Skeletal muscle tissue (tissue), 4 donors: ENCODE results near the gene BNIP5. TPM values are rescaled to one million over a fixed set of nuclear protein-coding genes. Genes with fewer than 3 reads are reported as not detected.

Experiments used
- H3K27ac ChIP-seq: one replicate; pipeline ENCODE4 v1.7.0; 2013; ENCODE audit warnings: mild to moderate bottlenecking, low read depth, low read length, inconsistent platforms
- H3K27me3 ChIP-seq, 3 donors: one replicate each; pipeline ENCODE4 v1.7.0; 2013; ENCODE audit warnings: low read length in 3 of 3; ENCODE audit not compliant: control insufficient read depth in 3 of 3, insufficient read depth in 3 of 3
- H3K36me3 ChIP-seq, 3 donors: one replicate each; pipeline ENCODE4 v1.7.0; 2013; ENCODE audit warnings: low read length in 3 of 3; ENCODE audit not compliant: control insufficient read depth in 3 of 3, insufficient read depth in 3 of 3
- H3K4me1 ChIP-seq, 3 donors: one replicate each; pipeline ENCODE4 v1.7.0; 2013; ENCODE audit warnings: low read length in 3 of 3, mild to moderate bottlenecking in 3 of 3; ENCODE audit not compliant: control insufficient read depth in 3 of 3, insufficient read depth in 3 of 3
- H3K4me3 ChIP-seq, 3 donors: one replicate each; pipeline ENCODE4 v1.7.0; 2013; ENCODE audit warnings: low read length in 3 of 3
- H3K9ac ChIP-seq, 3 donors: one replicate each; pipeline ENCODE4 v1.7.0; 2013; ENCODE audit warnings: low read length in 3 of 3, mild to moderate bottlenecking in 3 of 3, moderate library complexity in 2 of 3, low read depth in 1 of 3
- H3K9me3 ChIP-seq, 3 donors: one replicate each; pipeline ENCODE4 v1.7.0; 2013; ENCODE audit warnings: low read length in 3 of 3; ENCODE audit not compliant: control insufficient read depth in 3 of 3
- total RNA-seq: library from RNA; depleted of rRNA; stranded (reverse); fragments of >200 nt; gene quantifications from one replicate; pipeline ENCODE4 v1.2.3, GENCODE V29; 2014
- donor health status: Osteomylitis.

Gene BNIP5
- total RNA-seq, 1 donor from 2014 or later: not detected

DNA sequence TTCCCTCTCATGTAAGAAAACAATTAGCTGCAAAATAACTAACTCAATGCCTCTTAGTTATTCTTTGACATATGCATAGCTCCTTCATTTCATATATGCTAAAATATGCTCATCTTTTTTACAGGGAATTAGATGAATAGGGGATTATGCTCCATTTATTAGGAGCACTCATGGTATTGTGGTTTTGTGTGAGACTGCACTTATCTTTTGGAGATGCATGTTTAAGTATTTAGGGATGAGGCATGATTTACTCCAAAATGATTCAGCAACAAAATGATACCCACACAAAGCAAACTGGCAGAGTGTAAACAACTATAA, 8.8 kb downstream of the BNIP5 start:
- no peaks in the 10 kb centered on the region for H3K4me1 ChIP-seq
- no peak overlapping the region for H3K9ac ChIP-seq
- H3K27me3 ChIP-seq: peaks cover 10 to 21% (median 20%) of the 10 kb centered on the region in 3 donors
- no peaks in the 10 kb centered on the region for H3K9me3 ChIP-seq
- H3K36me3 ChIP-seq: no peaks in the 10 kb centered on the region
- no peak overlapping the region for H3K27ac ChIP-seq
- no peak overlapping the region for H3K4me3 ChIP-seq

DNA sequence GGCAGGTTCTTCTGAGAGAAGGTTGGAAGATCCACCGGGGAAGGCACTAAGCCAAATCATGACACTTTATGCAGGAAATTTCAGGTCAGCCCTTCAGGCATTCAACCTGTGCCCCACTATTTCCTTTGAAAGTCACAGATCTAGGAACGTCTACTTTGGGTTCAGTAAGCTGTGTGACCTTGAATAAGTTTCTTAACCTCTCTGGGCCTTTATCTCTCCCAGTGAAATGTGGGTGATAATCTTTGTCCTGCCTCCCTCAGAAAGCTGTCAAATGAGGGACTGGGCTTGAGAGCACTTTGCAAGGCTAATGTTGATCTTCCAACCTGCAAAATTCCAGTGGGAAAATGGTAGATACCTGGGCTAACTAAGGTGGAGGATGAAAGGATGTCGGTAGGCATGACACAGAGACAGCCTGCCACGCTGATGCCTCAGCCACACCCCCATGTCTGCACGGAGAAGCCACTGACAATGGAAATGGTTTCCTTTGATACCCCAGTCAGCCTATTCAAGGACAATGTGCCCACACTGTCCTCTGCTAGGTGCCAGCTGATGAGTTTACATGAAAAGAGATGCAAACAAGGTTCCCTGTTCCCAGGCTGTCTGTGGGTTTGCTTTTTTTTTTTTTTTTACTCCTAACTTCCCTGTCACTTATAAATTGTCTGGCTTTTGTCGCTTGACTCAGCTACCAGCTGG, 9.3 kb downstream of the BNIP5 start:
- H3K9me3 ChIP-seq: no peaks in the 10 kb centered on the region
- H3K4me1 ChIP-seq: no peaks in the 10 kb centered on the region
- no peaks in the 10 kb centered on the region for H3K36me3 ChIP-seq
- H3K27me3 ChIP-seq: peaks cover 10 to 23% (median 19%) of the 10 kb centered on the region in 3 donors
- no peak overlapping the region for H3K9ac ChIP-seq
- H3K4me3 ChIP-seq: no peak overlapping the region
- no peak overlapping the region for H3K27ac ChIP-seq

DNA sequence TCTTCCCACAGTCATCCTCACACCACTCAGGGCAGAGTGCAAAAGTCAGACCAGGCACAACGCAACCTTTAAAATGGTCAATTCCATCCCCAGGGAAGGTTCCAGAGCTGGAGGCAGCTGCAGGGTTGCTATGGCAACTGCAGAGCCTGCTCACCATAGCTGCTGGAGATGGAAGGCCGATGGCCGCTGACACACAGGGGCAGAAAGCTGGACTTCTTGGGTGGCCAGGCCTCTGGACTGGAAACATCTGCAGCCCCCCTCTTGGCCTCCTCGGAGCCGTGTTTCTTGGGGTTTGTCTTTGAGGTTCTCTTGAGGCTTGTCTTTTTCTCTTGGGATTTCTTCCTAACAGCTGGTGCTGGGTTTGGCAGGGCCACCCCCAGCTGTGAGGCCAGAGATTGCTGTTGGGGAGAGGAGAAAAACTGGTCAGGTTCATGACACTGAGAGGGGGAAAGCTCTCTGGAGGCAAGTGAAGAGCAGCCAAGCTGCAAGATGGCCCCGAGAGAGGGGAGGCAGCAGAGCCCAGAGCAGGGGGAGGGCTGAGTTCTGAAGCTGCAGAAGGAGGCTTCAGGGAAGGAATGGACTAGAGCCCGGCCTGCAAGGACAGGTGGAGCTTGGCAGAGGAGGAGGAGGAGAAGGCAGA, 10.2 kb downstream of the BNIP5 start:
- Histone ChIP-seq H3K9ac (no peak overlapping the region), H3K4me3 (no peak overlapping the region), H3K27ac (no peak overlapping the region), H3K9me3 (no peaks in the 10 kb centered on the region), H3K4me1 (no peaks in the 10 kb centered on the region), H3K27me3 (peaks cover 2 to 21% (median 16%) of the 10 kb centered on the region in 3 donors), H3K36me3 (no peaks in the 10 kb centered on the region)

DNA sequence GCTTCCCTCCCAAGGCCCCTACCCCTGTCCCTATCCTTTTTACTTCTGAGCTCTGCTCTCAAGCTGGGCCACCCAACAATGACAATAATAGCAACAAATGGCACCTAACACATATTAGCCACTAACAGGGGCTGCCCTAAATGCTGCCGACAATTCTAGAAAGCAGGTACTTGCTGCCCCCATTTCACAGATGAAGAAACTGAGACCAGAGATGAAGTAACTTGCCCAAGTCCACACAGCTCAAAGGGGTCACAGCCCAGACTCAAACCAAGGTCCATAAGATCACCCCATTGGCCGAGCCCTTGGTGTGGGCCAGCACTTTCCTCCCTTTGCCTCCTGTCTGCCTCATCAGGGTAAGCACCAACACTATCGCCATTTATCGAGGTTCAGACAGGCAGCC, 12.0 kb downstream of the BNIP5 start:
- Histone ChIP-seq H3K36me3 (no peaks in the 10 kb centered on the region), H3K27me3 (peaks cover 2 to 12% (median 10%) of the 10 kb centered on the region in 3 donors), H3K27ac (no peak overlapping the region), H3K9ac (no peak overlapping the region), H3K9me3 (no peaks in the 10 kb centered on the region), H3K4me1 (no peaks in the 10 kb centered on the region), H3K4me3 (no peak overlapping the region)

DNA sequence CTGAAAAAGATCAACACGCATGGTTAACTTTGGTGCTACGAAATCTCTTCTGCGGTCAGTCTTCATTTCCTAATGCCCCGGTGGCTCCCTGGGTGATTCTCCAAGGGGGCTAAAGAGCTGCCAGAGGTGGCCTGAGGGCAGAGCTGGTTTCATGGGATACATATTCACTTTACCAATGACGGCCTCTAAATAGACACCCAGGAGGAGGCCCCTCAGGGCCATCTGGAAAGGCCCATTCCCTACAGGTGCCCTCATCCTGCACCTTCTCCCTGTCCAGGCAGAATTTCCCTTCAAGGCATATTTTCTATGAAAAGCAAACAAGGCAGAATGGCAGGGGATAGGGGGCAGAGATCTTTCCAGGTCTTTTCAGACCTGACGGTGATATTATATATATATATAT, 12.5 kb downstream of the BNIP5 start:
- Histone ChIP-seq H3K4me3 (no peak overlapping the region), H3K9ac (no peak overlapping the region), H3K27ac (no peak overlapping the region), H3K27me3 (peaks cover 2 to 15% (median 10%) of the 10 kb centered on the region in 3 donors), H3K4me1 (no peaks in the 10 kb centered on the region), H3K9me3 (no peaks in the 10 kb centered on the region), H3K36me3 (no peaks in the 10 kb centered on the region)

DNA sequence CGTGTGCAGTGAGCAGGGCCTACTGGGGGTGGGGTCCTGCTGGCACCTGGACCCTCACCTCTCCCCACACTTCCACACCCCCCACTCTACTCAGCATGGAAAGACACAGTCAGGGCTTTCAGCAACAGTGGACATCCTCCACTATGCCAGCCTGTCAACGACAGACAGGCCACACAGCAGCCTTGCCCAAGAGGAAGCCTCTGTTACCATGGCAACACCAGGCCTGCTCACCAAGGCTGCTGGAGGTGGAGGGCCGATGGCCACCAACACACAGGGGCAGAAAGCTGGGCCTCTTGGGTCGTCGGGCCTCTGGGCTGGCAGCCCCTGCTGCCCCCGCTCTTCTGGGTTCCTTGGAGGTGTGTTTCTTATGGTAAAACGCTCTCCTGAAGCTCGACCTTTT, 13.6 kb downstream of the BNIP5 start:
- Histone ChIP-seq H3K4me3 (no peak overlapping the region), H3K9ac (no peak overlapping the region), H3K36me3 (no peaks in the 10 kb centered on the region), H3K27me3 (peaks cover 0 to 15% (median 14%) of the 10 kb centered on the region in 3 donors), H3K4me1 (no peaks in the 10 kb centered on the region), H3K27ac (no peak overlapping the region), H3K9me3 (no peaks in the 10 kb centered on the region)

DNA sequence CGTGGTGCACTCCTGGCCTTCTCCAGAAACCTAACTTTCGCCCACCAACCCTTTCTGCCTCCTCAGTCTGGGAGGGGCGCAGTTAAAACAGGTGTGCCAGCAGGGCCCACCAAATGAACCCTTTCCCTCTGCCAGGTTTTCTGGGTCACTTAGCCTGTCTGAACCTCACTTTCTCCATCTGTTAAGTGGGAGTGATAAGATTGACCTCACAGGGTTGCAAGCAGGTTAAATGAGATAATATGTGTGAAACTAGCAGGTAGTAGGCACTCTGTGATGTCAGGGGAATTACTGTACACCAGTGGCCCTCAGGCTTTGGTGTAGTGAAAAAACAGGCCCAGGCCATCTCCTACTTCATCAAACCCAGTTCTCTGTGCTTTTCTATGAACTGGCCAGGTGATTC, 14.1 kb downstream of the BNIP5 start:
- Histone ChIP-seq H3K36me3 (no peaks in the 10 kb centered on the region), H3K4me3 (no peak overlapping the region), H3K4me1 (no peaks in the 10 kb centered on the region), H3K9ac (no peak overlapping the region), H3K27ac (no peak overlapping the region), H3K9me3 (no peaks in the 10 kb centered on the region), H3K27me3 (peaks cover 0 to 15% (median 14%) of the 10 kb centered on the region in 3 donors)

DNA sequence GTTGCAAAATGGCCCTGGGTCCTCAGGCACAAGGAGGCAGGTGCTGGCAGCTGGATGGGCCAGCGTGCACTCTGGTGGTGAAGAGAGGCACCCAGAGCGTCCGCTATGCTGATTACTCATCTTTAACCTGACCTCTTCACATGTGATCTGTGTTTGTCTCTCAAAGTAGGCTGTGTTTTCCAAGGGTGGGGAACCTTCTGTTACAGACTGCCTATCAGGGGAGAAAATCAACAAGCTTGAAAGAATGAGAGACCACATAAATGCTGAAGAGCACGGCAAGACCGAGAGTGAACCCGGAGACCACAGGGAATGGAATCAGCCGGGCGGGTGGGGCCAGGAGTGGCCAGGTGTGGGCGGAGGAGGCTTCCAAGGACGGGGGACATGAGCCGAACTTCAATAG, 16.2 kb downstream of the BNIP5 start:
- no peaks in the 10 kb centered on the region for H3K4me1 ChIP-seq
- no peaks in the 10 kb centered on the region for H3K9me3 ChIP-seq
- H3K9ac ChIP-seq: no peak overlapping the region
- H3K4me3 ChIP-seq: no peak overlapping the region
- no peak overlapping the region for H3K27ac ChIP-seq
- no peaks in the 10 kb centered on the region for H3K36me3 ChIP-seq
- H3K27me3 ChIP-seq: peaks cover 0 to 14% (median 11%) of the 10 kb centered on the region in 3 donors

DNA sequence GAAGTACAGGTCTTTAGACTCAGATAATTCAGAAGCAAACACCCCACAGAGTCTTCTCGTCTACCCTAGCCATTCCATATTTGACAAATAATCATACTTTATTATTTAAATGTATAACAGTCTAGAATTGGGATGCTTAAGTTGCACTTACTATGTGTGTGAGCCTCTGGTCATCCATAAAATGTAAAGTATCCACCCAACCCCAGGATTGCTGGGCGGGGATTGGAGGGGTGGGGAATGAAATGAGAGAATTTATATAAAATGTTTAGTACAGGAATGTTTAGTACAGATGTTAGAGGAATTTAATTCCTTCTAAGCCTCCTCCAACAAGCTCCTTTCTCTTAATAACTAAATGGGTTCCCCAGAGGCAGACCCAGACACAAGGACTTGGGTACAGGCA, 16.9 kb downstream of the BNIP5 start:
- Histone ChIP-seq H3K4me1 (no peaks in the 10 kb centered on the region), H3K4me3 (no peak overlapping the region), H3K36me3 (no peaks in the 10 kb centered on the region), H3K9me3 (no peaks in the 10 kb centered on the region), H3K27ac (no peak overlapping the region), H3K9ac (no peak overlapping the region), H3K27me3 (peaks cover 0 to 14% (median 8%) of the 10 kb centered on the region in 3 donors)

DNA sequence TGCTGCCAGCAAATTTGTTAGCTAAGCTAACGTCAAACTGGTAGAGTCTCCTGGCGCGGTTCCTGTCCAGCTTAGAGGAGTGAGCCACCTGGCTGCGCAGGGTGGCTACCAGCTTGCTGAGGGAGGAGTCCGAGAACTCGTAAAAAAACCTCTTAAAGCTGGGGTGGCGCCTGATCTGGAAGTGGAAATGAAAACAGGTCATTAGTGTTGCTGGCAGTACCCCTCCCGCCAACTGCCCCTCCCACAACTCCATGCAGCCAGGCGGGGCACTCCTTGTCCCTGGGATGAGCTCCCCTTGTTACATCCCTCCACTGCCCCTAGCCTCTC, 17.3 kb downstream of the BNIP5 start:
- Histone ChIP-seq H3K9ac (no peak overlapping the region), H3K27me3 (peaks cover 0 to 14% (median 9%) of the 10 kb centered on the region in 3 donors), H3K27ac (no peak overlapping the region), H3K4me3 (no peak overlapping the region), H3K4me1 (no peaks in the 10 kb centered on the region), H3K36me3 (no peaks in the 10 kb centered on the region), H3K9me3 (no peaks in the 10 kb centered on the region)
